HG03520 (cell line): Measurements from ENCODE around the gene APCDD1L.
"Not testable (repeated sequence)": the region's sequence is repeated elsewhere in the genome, so short reads cannot be mapped to it uniquely, and the experiment has no call there.

ENCODE experiments used
- ATAC-seq: cut with Tn5 transposase; IDR thresholded peaks from one replicate; pipeline ENCODE4 v1.9.1; 2021; ENCODE audit warnings: mild to moderate bottlenecking, moderate library complexity; ENCODE audit not compliant: unreplicated experiment

APCDD1L gene

GRCh38 chr20:58420798-58421496 is 94.3 kb downstream of the APCDD1L start:
- no peak for ATAC-seq

GRCh38 chr20:58418949-58419748 is 96.0 kb downstream of the APCDD1L start:
- ATAC-seq, result no peak

- no peak for ATAC-seq
Observed at GRCh38 chr20:58417438-58417837, 97.8 kb downstream of the APCDD1L start.

GRCh38 chr20:58416835-58417234 is 98.4 kb downstream of the APCDD1L start:
- no peak for ATAC-seq

- no peak for ATAC-seq
Observed at GRCh38 chr20:58416057-58416456, 99.1 kb downstream of the APCDD1L start.

GRCh38 chr20:58414786-58415185 is 100.4 kb downstream of the APCDD1L start:
- not testable (repeated sequence) for ATAC-seq

GRCh38 chr20:58414216-58414615 is 101.0 kb downstream of the APCDD1L start:
- not testable (repeated sequence) for ATAC-seq
